ENCODE results near the gene MYRIP.

DNA sequence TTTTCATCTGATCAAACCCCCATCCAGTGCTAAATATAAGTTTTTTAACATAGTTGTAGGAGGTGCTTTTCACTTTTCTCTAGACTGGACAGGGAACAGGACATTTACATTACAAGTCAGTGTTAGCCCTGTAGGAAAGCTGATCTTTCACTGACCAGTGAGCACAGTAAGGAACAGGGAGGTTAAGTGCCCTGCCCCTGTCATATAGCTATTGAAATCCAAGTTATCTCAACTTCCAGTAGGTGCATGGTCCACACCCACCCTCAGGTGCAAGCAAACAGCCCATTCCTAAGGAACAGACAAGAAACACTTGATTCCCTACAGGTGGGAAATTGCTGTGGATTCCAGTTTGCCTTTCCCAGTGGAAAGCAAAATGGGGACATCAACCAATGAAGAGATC, 421.0 kb downstream of the MYRIP start:
- TF ChIP-seq CTCF (conservative IDR thresholded peaks at IDR 0.05; ENCODE audit: low read depth, low read length) (no peak), CEBPB (IDR thresholded peaks at IDR 0.05; ENCODE audit: low read depth, low read length) (no peak), FOS (IDR thresholded peaks at IDR 0.05; ENCODE audit: low read depth, low read length) (no peak), POLR2A (IDR thresholded peaks at IDR 0.05; ENCODE audit: low read depth, low read length) (no peak), RCOR1 (IDR thresholded peaks at IDR 0.05; ENCODE audit: insufficient replicate concordance, low read length) (no peak)
